ENCODE measurements around the gene PTGDR.

PTGDR gene

DNA sequence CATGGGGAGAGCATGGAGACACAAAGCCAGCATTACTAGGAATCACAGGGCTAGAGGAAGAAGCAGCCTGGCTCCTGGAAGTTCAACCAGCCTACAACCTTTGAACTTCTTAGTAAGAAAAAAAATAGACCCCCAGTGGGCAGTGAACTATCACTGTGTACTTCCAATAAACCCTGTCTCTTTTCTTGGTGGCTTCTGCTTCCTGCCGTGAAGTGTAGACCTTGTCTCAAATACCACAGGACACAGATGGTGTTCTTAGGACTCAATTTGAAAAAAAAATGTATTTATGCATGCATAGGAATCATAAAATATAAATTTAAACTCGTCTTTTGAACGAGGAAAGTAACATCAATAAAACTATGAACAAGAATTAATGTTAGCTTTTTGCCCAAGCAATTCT is 43.0 kb downstream of the PTGDR start:
- DNase-seq (ENCODE audit: low read depth in 2 of 2, low spot score in 1 of 2): no peak

DNA sequence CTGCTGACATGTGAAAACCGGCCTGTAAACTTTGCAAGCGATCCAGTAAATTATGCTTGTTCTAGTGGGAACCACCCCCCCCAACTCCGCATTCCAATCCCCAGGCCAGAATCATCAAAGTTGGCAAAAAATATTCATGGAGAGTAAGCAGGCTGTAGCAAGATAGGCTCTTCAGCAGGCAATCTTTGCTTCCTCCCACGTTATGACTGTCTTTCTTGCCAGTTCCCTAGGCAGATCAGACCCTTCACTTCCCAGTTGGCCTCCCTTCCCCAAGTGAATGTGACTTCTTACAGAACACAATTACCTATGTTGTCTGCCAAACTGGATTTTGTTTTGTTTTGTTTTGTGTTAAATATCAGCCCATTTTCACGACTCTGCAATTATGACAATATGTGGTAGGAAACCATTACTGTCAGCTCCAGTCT is 45.4 kb downstream of the PTGDR start:
- DNase-seq (ENCODE audit: low read depth in 2 of 2, low spot score in 1 of 2): no peak

- DNase-seq (ENCODE audit: low read depth in 2 of 2, low spot score in 1 of 2): no peak
These were observed 46.0 kb downstream of the PTGDR start for GRCh38 chr14:52313462-52313861.

DNA sequence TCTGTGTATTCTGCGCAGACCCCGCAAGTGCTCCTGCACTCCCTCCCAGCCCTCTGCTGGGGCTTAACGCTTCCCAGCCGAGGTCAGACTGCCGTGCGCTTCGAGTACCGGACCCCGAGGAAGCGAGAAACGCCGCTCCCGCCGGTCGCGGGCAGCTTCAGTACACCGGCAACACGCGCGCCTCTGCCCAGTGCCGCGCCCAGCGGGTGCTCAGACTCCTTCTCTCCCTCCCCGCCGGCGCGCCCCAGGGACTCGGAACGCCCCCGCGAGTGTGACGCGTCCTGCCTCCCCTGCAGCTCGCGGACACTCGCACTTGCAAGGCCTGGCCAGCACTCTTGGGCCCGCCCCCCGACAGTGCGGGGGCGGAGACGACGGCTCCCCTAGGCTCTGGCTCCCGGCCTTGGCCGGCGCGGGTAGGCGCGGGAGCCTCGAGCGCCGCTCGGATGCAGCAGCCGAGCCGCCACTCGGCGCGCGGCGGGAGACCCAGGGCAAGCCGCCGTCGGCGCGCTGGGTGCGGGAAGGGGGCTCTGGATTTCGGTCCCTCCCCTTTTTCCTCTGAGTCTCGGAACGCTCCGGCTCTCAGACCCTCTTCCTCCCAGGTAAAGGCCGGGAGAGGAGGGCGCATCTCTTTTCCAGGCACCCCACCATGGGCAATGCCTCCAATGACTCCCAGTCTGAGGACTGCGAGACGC is 46.6 kb downstream of the PTGDR start, which contains the start of gene PTGER2:
TSS of gene PTGER2 (plus strand) at position 410 of the 692 bp plus-strand sequence. CDS start at position 647, 237 bp downstream.
- peak; percentile 46 to 75 for DNase-seq (ENCODE audit: low read depth in 2 of 2, low spot score in 1 of 2)

- peak in 1 of 2 donors; percentile 12 for DNase-seq (ENCODE audit: low read depth in 2 of 2, low spot score in 1 of 2)
These were observed 47.3 kb downstream of the PTGDR start for GRCh38 chr14:52314595-52315354.

GRCh38 chr14:52315355-52315718 is 47.8 kb downstream of the PTGDR start:
- DNase-seq (ENCODE audit: low read depth in 2 of 2, low spot score in 1 of 2): no peak

- no peak for DNase-seq (ENCODE audit: low read depth in 2 of 2, low spot score in 1 of 2)
These were observed 50.6 kb downstream of the PTGDR start for GRCh38 chr14:52318062-52318461.

DNA sequence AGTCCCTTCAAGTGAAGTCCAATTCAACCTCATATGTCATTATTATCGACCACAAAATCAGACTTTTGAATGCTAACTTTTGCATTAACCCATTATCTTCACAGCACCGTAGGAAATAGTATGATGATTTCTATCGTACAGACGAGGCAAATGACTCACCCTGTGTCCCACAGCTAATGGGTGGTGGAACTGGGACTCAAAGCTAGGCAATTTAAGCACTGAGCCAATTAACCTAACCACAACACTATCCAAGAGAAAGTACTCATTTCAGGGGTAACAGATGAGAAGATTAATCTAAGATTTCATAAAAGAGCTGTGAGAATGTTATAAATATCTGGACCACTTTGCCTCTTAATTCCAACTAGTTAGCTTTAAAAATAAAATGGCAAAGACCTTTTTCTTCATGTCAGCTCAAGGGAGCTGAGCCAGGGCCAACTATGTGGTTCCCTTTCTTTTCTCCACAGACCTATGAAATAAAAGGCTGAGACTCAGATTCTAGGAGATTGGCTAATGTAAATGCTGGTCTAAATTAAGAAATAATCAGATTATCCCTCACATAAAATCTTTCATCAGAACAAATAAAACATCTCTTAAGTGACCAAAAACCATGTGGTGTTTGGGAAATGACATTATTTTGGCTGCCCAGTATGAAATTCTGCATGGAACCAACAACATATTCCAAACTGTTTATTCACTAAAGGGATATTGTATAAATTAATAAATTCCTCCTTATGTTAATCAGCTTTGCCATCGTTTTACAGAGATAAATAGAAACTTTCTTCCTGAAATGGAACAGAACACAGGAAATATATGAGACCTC is 51.5 kb downstream of the PTGDR start:
- no peak for DNase-seq (ENCODE audit: low read depth in 2 of 2, low spot score in 1 of 2)

DNA sequence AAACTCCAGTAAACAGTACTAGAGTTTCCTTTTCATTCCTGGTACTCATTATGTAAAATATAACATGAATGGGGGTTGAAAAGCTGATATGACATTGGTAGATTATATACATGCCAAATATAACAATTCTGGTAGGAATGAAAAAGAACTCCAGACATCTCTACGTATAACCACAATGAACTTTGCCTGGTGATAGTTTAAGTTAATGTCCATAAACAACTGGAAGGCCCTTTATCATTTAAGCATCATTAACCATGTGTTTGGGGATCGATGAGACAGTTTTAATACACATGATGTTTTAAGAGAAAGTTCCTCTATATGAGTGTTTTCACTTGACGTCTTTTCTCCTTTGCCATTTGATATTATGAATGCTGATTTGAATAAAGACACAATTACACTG is 52.4 kb downstream of the PTGDR start:
- no peak for DNase-seq (ENCODE audit: low read depth in 2 of 2, low spot score in 1 of 2)

- no peak for DNase-seq (ENCODE audit: low read depth in 2 of 2, low spot score in 1 of 2)
These were observed 57.6 kb downstream of the PTGDR start for GRCh38 chr14:52325126-52325525.

GRCh38 chr14:52325630-52326029 is 58.1 kb downstream of the PTGDR start:
- DNase-seq (ENCODE audit: low read depth in 2 of 2, low spot score in 1 of 2): no peak
